ENCODE results near the gene NEK8.
"Not testable (repeated sequence)": the region's sequence is repeated elsewhere in the genome, so short reads cannot be mapped to it uniquely, and the experiment has no call there.

The NEK8 gene

GRCh38 chr17:28724500-28725165 is 4.0 kb upstream of the NEK8 start:
- Histone ChIP-seq H2AFZ (ENCODE audit: low read depth, low read length) (no peak overlapping the region), H3K27me3 (ENCODE audit: insufficient read depth, low read length) (no peaks in the 10 kb centered on the region), H3K4me1 (ENCODE audit: insufficient read depth, low read length) (peaks cover 59% of the 10 kb centered on the region), H3K4me3 (ENCODE audit: low read length) (peak overlapping the region; percentile 93), H3K9me3 (ENCODE audit: low read length) (no peaks in the 10 kb centered on the region), H3K36me3 (ENCODE audit: insufficient read depth, low read length) (peaks cover 34% of the 10 kb centered on the region)

- Histone ChIP-seq H2AFZ (ENCODE audit: low read depth, low read length) (no peak overlapping the region), H3K36me3 (ENCODE audit: insufficient read depth, low read length) (peaks cover 34% of the 10 kb centered on the region), H3K4me1 (ENCODE audit: insufficient read depth, low read length) (peaks cover 59% of the 10 kb centered on the region)
These were observed 3.4 kb upstream of the NEK8 start for GRCh38 chr17:28725166-28725659.

DNA sequence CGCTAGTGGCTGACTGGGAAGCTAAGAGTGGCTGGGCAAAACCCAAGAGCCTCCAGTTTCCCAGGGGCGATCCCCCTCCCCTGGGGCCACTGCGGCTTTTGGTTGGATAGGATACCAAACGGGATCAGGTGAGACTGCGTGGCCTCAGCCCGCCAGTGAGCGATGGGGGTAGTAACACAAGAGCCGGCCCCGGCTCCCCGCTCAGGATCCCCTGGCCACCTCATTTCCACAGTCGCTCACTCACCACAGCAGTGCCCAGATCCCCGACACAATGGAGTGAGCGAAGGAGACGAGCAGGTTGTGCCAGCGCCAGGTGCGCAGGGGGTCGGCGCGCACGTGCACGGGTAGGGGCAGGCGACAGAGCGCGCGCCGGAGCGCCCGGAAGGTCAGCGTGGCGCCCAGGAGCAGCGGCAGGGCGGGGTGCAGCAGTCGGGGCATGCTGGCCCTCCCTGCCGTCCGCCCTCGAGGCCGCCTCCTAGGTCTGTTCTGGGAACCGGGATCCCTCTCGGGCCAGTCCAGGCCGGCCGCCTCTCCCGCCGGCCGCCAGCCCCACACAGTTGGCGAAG is 2.8 kb upstream of the NEK8 start:
- Histone ChIP-seq H2AFZ (ENCODE audit: low read depth, low read length) (no peak overlapping the region), H3K27me3 (ENCODE audit: insufficient read depth, low read length) (no peaks in the 10 kb centered on the region), H3K36me3 (ENCODE audit: insufficient read depth, low read length) (peaks cover 34% of the 10 kb centered on the region), H3K4me3 (ENCODE audit: low read length) (peak overlapping the region; percentile 93), H3K9me3 (ENCODE audit: low read length) (no peaks in the 10 kb centered on the region), H3K4me1 (ENCODE audit: insufficient read depth, low read length) (peaks cover 58% of the 10 kb centered on the region)

More at GRCh38 chr17:28725166-28725659, 3.4 kb upstream of the NEK8 start:
- Histone ChIP-seq H3K4me3 (ENCODE audit: low read length) (peak overlapping the region; percentile 93), H3K9me3 (ENCODE audit: low read length) (no peaks in the 10 kb centered on the region), H3K27me3 (ENCODE audit: insufficient read depth, low read length) (no peaks in the 10 kb centered on the region)

DNA sequence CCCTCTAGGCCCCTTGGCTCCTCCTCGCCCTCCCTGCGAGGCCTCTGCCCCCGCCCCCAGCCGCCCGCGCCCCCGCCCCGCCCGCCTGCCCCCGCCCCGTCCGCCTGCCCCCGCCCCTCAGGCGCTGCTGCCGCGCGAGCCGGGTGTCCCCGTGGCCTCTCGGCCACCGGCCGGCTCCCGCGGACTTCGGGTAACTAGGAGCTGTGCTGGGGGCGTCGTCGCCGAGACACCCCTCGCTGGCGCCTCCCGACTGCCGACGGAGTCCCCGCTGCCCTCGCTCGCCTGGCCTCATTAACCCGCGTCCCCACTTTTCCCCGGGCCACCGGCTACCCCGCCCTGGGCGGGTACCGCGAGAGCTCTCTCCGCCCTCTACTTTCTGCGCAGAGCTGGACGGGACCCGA is 2.4 kb upstream of the NEK8 start, which contains the start of gene TLCD1:
Gene TLCD1 (minus strand): TSS at position 8 of the 401 bp plus-strand sequence. CDS start 136 bp downstream, outside the sequence.
- peak within 1 kb of the TSS; percentile 93 for H3K4me3 ChIP-seq (ENCODE audit: low read length)
- H3K27me3 ChIP-seq (ENCODE audit: insufficient read depth, low read length) = no peaks in the 10 kb centered on the region
- H3K4me1 ChIP-seq (ENCODE audit: insufficient read depth, low read length) = peaks cover 53% of the 10 kb centered on the region

DNA sequence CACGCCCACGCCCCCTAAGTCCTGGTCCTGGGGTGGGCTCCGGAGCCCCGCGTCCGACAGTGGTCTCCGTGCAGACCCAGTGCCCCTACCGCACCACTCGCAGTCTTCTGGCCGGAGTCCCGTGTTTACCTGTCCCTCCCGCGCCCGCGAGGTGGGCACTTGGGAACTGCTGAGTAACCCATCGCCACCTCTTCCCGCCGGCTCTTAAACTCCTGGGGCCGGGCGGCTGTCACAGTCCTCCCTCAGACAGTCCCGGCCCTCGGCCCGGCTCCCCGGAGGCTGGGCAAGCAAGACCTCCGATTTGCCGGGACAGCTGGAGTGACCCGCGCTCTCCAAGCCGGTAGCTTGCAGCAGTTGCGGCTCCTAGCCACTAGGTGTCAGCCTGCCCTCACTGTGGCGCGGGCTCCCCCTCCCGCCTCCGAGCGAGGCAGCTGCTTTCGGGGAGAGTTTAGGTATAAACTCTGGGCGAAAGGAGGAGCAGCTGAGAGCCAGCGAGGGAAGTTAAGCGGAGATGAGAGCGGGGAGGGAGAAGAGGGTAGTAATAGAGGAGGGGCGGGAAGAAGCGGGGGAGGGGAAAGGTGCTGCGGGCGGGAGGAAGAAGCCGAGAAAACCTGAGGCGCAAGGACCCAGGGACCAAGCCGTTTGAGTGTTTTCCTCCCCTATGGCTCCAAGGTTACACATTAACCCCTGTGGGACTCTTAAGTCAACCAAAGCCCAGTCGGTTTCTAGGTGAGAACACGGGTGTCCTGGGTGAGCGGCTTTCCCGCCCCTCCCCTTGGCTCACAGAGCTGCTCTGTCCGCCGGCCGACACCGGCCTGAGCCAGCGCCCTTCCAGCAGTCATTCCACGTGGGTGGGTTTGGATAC is 1.7 kb upstream of the NEK8 start:
- Histone ChIP-seq H3K4me3 (ENCODE audit: low read length) (peak overlapping the region; percentile 93), H3K36me3 (ENCODE audit: insufficient read depth, low read length) (peaks cover 26% of the 10 kb centered on the region), H2AFZ (ENCODE audit: low read depth, low read length) (peak overlapping the region; percentile 64), H3K4me1 (ENCODE audit: insufficient read depth, low read length) (peaks cover 47% of the 10 kb centered on the region), H3K27me3 (ENCODE audit: insufficient read depth, low read length) (no peaks in the 10 kb centered on the region), H3K9me3 (ENCODE audit: low read length) (no peaks in the 10 kb centered on the region)

More for the DNA sequence above, 2.4 kb upstream of the NEK8 start, which contains the start of gene TLCD1:
- H2AFZ ChIP-seq (ENCODE audit: low read depth, low read length) = peak within 1 kb of the TSS; percentile 64
- H3K9me3 ChIP-seq (ENCODE audit: low read length) = no peaks in the 10 kb centered on the region
- H3K36me3 ChIP-seq (ENCODE audit: insufficient read depth, low read length) = peaks cover 32% of the 10 kb centered on the region

GRCh38 chr17:28729950-28730330 is 1.4 kb downstream of the NEK8 start:
- Histone ChIP-seq H3K27me3 (ENCODE audit: insufficient read depth, low read length) (no peaks in the 10 kb centered on the region), H3K4me3 (ENCODE audit: low read length) (no peak overlapping the region), H3K9me3 (ENCODE audit: low read length) (no peaks in the 10 kb centered on the region), H3K36me3 (ENCODE audit: insufficient read depth, low read length) (peaks cover 7% of the 10 kb centered on the region), H3K4me1 (ENCODE audit: insufficient read depth, low read length) (peaks cover 21% of the 10 kb centered on the region), H2AFZ (ENCODE audit: low read depth, low read length) (no peak overlapping the region)

DNA sequence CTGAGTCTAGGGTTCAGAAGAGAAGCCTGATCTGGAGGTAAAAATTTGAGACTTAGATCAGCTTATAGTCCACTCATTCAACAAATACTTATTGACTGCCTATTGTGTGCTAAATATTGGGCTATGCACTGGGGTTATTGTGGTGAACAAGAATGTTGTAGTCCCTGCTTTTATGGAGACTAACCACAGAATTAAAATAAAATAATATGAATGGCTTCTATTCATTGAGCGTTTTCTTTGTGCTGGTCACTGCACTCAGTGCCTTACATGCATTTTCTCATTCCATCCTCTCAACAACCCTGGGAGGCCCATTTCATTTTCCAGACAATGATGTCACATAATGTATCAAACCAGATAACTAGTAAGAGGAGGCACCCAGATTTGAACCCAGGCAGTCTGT is 4.8 kb downstream of the NEK8 start:
- H3K36me3 ChIP-seq (ENCODE audit: insufficient read depth, low read length) = peaks cover 7% of the 10 kb centered on the region

DNA sequence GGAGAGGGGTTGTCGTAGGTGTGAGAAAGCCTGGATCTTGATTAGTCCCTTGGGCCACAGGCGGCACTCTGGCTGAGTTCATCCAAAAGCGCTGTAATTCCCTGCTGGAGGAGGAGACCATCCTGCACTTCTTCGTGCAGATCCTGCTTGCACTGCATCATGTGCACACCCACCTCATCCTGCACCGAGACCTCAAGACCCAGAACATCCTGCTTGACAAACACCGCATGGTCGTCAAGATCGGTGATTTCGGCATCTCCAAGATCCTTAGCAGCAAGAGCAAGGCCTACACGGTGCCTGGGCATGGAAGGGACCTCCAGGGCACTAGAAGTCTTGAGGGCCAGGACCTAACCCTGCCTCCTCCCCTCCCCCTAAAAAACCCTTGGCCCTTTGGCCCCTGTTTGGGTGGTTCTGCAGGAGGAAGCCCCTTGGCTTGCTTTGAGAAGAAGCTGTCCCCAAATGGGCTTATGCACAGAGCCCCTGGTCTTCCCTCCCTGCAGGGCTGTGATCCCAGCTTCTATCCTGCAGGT is 6.2 kb downstream of the NEK8 start:
- H3K9me3 ChIP-seq (ENCODE audit: low read length) = peaks cover 3% of the 10 kb centered on the region
- H3K4me3 ChIP-seq (ENCODE audit: low read length) = no peak overlapping the region
- no peaks in the 10 kb centered on the region for H3K4me1 ChIP-seq (ENCODE audit: insufficient read depth, low read length)
- peaks cover 7% of the 10 kb centered on the region for H3K36me3 ChIP-seq (ENCODE audit: insufficient read depth, low read length)
- no peak overlapping the region for H2AFZ ChIP-seq (ENCODE audit: low read depth, low read length)
- H3K27me3 ChIP-seq (ENCODE audit: insufficient read depth, low read length) = no peaks in the 10 kb centered on the region

More for the DNA sequence above, 4.8 kb downstream of the NEK8 start:
- Histone ChIP-seq H2AFZ (ENCODE audit: low read depth, low read length) (no peak overlapping the region), H3K27me3 (ENCODE audit: insufficient read depth, low read length) (no peaks in the 10 kb centered on the region), H3K4me1 (ENCODE audit: insufficient read depth, low read length) (peaks cover 3% of the 10 kb centered on the region), H3K9me3 (ENCODE audit: low read length) (peaks cover 3% of the 10 kb centered on the region), H3K4me3 (ENCODE audit: low read length) (no peak overlapping the region)

GRCh38 chr17:28735242-28735722 is 6.7 kb downstream of the NEK8 start:
- no peaks in the 10 kb centered on the region for H3K4me1 ChIP-seq (ENCODE audit: insufficient read depth, low read length)
- no peak overlapping the region for H3K4me3 ChIP-seq (ENCODE audit: low read length)

GRCh38 chr17:28735913-28736769 is 7.6 kb downstream of the NEK8 start:
- not testable (repeated sequence) for H3K9me3 ChIP-seq (ENCODE audit: low read length); H3K36me3 ChIP-seq (ENCODE audit: insufficient read depth, low read length); H3K4me1 ChIP-seq (ENCODE audit: insufficient read depth, low read length); H3K4me3 ChIP-seq (ENCODE audit: low read length); H2AFZ ChIP-seq (ENCODE audit: low read depth, low read length); H3K27me3 ChIP-seq (ENCODE audit: insufficient read depth, low read length)

More at GRCh38 chr17:28735242-28735722, 6.7 kb downstream of the NEK8 start:
- Histone ChIP-seq H3K27me3 (ENCODE audit: insufficient read depth, low read length) (no peaks in the 10 kb centered on the region), H3K36me3 (ENCODE audit: insufficient read depth, low read length) (peaks cover 7% of the 10 kb centered on the region), H2AFZ (ENCODE audit: low read depth, low read length) (no peak overlapping the region), H3K9me3 (ENCODE audit: low read length) (peaks cover 3% of the 10 kb centered on the region)

GRCh38 chr17:28737316-28737715 is 8.7 kb downstream of the NEK8 start:
- H3K4me1 ChIP-seq (ENCODE audit: insufficient read depth, low read length) = no peaks in the 10 kb centered on the region
- no peak overlapping the region for H2AFZ ChIP-seq (ENCODE audit: low read depth, low read length)
- no peak overlapping the region for H3K4me3 ChIP-seq (ENCODE audit: low read length)
- peaks cover 7% of the 10 kb centered on the region for H3K36me3 ChIP-seq (ENCODE audit: insufficient read depth, low read length)
- no peaks in the 10 kb centered on the region for H3K27me3 ChIP-seq (ENCODE audit: insufficient read depth, low read length)
- H3K9me3 ChIP-seq (ENCODE audit: low read length) = peaks cover 3% of the 10 kb centered on the region

Data from neuron (in vitro differentiated cells).